Type B pancreatic cell (in vitro differentiated cells): ENCODE measurements around the gene NT5C2. TPM values are rescaled to one million over a fixed set of nuclear protein-coding genes. Genes with fewer than 3 reads are reported as not detected.

Experiments used
- DNase-seq: peaks from one replicate; pipeline ENCODE4 v3.0.0; 2021; ENCODE audit warnings: mixed read lengths; ENCODE audit not compliant: unreplicated experiment; ENCODE audit errors: extremely low spot score
- H3K27ac Mint-ChIP-seq: 2 replicates; pipeline ENCODE4 v1.8.0; 2021; ENCODE audit warnings: mild to moderate bottlenecking, mixed read lengths
- H3K27me3 Mint-ChIP-seq: 2 replicates; pipeline ENCODE4 v1.8.0; 2021; ENCODE audit warnings: mixed read lengths
- H3K36me3 Mint-ChIP-seq: 2 replicates; pipeline ENCODE4 v1.8.0; 2021; ENCODE audit warnings: mixed read lengths
- H3K4me1 Mint-ChIP-seq: one replicate; pipeline ENCODE4 v1.8.0; 2021; ENCODE audit warnings: mixed read lengths; ENCODE audit not compliant: unreplicated experiment
- H3K4me3 Mint-ChIP-seq: 2 replicates; pipeline ENCODE4 v1.8.0; 2021; ENCODE audit warnings: mild to moderate bottlenecking, mixed read lengths
- H3K9me3 Mint-ChIP-seq: 2 replicates; pipeline ENCODE4 v1.8.0; 2021; ENCODE audit warnings: mixed read lengths
- total RNA-seq: library from RNA; stranded (reverse); gene quantifications from 2 replicates; pipeline ENCODE4 v1.2.1, GENCODE V29; 2021; ENCODE audit warnings: low replicate concordance
- TF ChIP-seq, protein P1 (sequence below): fragments of 200-600 bp; sonication (generic); conservative IDR thresholded peaks from 2 replicates; pipeline ENCODE4 v1.5.0; 2021; ENCODE audit warnings: antibody characterized with exemption, mild to moderate bottlenecking

NT5C2 gene
- total RNA-seq, 1 donor from 2014 or later, result 96.5 TPM

GRCh38 chr10:103049237-103049636 is 143.8 kb downstream of the NT5C2 start:
- DNase-seq, result no peak
- TF ChIP-seq, protein P1, sequence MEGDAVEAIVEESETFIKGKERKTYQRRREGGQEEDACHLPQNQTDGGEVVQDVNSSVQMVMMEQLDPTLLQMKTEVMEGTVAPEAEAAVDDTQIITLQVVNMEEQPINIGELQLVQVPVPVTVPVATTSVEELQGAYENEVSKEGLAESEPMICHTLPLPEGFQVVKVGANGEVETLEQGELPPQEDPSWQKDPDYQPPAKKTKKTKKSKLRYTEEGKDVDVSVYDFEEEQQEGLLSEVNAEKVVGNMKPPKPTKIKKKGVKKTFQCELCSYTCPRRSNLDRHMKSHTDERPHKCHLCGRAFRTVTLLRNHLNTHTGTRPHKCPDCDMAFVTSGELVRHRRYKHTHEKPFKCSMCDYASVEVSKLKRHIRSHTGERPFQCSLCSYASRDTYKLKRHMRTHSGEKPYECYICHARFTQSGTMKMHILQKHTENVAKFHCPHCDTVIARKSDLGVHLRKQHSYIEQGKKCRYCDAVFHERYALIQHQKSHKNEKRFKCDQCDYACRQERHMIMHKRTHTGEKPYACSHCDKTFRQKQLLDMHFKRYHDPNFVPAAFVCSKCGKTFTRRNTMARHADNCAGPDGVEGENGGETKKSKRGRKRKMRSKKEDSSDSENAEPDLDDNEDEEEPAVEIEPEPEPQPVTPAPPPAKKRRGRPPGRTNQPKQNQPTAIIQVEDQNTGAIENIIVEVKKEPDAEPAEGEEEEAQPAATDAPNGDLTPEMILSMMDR, result no peak
- Mint-ChIP-seq H3K9me3 (no peaks in the 10 kb centered on the region), H3K36me3 (no peaks in the 10 kb centered on the region), H3K4me1 (peaks cover 9% of the 10 kb centered on the region), H3K4me3 (no peak overlapping the region), H3K27me3 (no peaks in the 10 kb centered on the region), H3K27ac (no peak overlapping the region)

- H3K27ac Mint-ChIP-seq, result no peak overlapping the region
- H3K4me3 Mint-ChIP-seq, result no peak overlapping the region
- DNase-seq, result no peak
- TF ChIP-seq, protein P1, result no peak
- H3K36me3 Mint-ChIP-seq, result no peaks in the 10 kb centered on the region
- no peaks in the 10 kb centered on the region for H3K27me3 Mint-ChIP-seq
- H3K4me1 Mint-ChIP-seq, result peaks cover 1% of the 10 kb centered on the region
- no peaks in the 10 kb centered on the region for H3K9me3 Mint-ChIP-seq
Measured at GRCh38 chr10:103047381-103047780, 145.7 kb downstream of the NT5C2 start.

DNA sequence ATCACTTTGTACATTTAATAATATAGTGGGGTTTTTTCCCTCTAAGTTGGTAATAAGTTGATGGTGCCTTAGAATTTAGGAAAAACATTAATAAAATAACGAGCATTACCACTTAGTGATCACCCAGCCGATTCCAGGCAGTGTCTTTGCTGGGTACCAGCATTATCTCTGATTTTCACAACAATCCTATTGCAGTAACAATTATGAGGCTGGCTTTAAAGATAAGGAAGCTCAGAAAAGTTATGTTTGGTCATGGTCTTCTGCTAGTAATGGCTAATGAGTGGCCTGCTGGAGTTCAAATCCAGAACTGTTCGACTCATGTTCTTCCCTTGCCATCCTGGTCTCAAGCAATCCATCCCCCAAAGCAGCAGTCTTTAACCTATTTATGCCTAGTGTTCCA is 147.1 kb downstream of the NT5C2 start:
- Mint-ChIP-seq H3K9me3 (no peaks in the 10 kb centered on the region), H3K4me3 (no peak overlapping the region), H3K27me3 (no peaks in the 10 kb centered on the region), H3K4me1 (peaks cover 9% of the 10 kb centered on the region), H3K27ac (no peak overlapping the region), H3K36me3 (no peaks in the 10 kb centered on the region)
- no peak for DNase-seq
- TF ChIP-seq, protein P1, result no peak

GRCh38 chr10:103044942-103045489 is 148.1 kb downstream of the NT5C2 start:
- no peaks in the 10 kb centered on the region for H3K36me3 Mint-ChIP-seq
- no peak overlapping the region for H3K27ac Mint-ChIP-seq
- TF ChIP-seq, protein P1, result no peak
- no peak overlapping the region for H3K4me3 Mint-ChIP-seq
- no peaks in the 10 kb centered on the region for H3K9me3 Mint-ChIP-seq
- peaks cover 9% of the 10 kb centered on the region for H3K4me1 Mint-ChIP-seq
- DNase-seq, result no peak
- no peaks in the 10 kb centered on the region for H3K27me3 Mint-ChIP-seq

DNA sequence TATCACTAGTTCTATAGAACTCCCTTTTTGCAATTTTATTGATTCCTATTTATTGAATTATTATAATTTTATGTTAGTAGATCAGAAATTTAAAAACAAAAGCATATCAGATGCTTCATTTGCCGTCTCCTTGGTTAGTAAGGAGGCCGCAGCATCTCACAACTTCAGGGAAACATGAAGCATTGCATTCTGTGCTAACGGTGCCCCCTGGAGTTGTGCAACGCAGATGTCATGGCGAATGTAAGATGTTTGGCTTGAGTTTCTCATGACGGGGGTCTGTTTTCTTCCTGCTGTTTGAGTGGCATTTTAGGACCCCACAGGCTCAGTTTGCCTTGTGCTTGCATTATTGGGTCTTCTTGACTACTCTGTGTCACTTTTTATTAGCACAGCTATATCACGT is 150.2 kb downstream of the NT5C2 start:
- H3K27ac Mint-ChIP-seq, result no peak overlapping the region
- no peaks in the 10 kb centered on the region for H3K36me3 Mint-ChIP-seq
- H3K27me3 Mint-ChIP-seq, result no peaks in the 10 kb centered on the region
- no peak overlapping the region for H3K4me3 Mint-ChIP-seq
- DNase-seq, result no peak
- TF ChIP-seq, protein P1, result peak; percentile 42
- H3K4me1 Mint-ChIP-seq, result peaks cover 9% of the 10 kb centered on the region
- no peaks in the 10 kb centered on the region for H3K9me3 Mint-ChIP-seq

- H3K27me3 Mint-ChIP-seq, result no peaks in the 10 kb centered on the region
- H3K4me3 Mint-ChIP-seq, result no peak overlapping the region
- no peak overlapping the region for H3K27ac Mint-ChIP-seq
- H3K4me1 Mint-ChIP-seq, result peaks cover 9% of the 10 kb centered on the region
- DNase-seq, result no peak
- TF ChIP-seq, protein P1, result no peak
- no peaks in the 10 kb centered on the region for H3K9me3 Mint-ChIP-seq
- H3K36me3 Mint-ChIP-seq, result no peaks in the 10 kb centered on the region
Measured at GRCh38 chr10:103042129-103042528, 150.9 kb downstream of the NT5C2 start.
